Stimulated activated CD4-positive, alpha-beta T cell treated with anti-CD3 and anti-CD28 coated beads, TNF-alpha, amount 100 ng/mL, for 4 hours (primary cell): ENCODE data around the gene HEATR9.
A peak's percentile ranks its signal among the peaks of the same experiment; 100 is the strongest.

Experiments used
- DNase-seq, 3 experiments: peaks; one replicate each; pipeline ENCODE4 v3.0.0-alpha.2; 2020; ENCODE audit warnings: low read depth in 3 of 3

HEATR9 gene

DNA sequence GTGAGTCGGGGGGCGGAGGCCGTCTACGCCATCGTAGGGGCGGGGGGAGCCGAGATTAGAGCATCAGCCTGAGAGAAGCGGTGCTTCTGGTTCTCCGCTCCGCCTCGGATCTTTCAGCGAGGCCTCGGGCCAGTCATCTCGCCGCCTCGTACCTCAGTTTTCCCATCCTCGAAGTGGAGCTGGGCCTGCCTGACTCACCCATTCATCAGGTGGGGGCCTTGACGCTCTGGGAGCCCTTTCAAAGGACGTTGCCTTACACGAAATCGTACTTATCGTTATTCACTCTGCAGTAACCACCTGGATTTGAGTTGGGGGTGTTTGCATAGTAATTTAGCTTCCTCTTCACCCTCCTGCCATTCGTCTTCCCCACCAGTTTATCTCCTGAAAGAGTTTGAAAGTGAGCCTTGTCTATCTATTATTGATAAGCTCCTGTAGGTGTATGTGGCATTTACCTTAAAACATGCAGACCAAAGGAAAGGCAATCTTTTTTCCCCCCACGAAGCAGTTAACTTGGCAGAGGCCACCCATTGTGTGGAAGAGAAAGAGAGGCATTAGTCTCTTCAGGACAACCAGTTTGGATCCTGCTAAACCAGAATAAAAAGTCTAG lies 58.7 kb downstream of the HEATR9 start:
- no peak for DNase-seq

DNA sequence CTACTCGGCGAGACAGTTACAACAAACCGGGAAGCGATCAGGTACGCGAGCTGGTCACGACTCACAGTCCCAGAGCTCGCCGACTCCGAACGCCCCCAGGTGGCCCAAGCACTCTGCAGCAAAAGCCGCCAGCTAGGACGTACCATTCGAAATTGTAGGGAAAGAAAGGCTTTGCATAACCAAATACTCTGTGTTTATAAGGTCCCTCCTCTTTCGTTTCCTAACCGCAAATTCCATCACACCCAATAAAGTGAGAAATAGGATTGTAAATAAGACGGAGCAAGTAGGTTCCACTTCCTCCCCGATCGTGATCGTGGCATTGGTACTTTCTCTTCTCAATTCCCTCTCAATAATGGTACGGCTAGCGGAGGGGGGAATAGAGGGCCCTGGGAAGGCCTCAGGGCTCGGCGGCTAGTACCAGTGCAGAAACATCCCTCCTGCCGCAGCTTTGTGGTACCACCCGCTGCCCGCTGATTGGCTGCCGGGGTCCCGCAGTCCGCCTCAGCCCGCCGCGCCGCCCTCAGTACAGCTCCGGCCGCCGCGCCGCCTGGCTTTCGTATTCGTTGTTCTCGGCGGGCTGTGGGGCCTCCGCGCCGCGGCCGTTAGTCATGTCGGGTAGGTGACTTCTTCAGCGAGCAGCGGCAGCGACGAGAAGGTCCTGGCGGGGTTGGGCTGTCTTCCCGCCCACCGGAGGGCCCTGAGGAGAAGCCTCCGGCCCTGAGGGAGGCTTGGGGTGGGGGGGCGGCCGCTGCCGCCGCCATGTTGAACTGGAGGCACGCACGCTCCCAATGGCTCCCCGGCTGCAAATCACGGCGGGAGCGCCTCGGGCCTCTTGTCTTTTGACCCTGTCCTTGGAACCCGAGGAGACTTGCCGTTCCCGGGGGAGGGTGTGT lies 59.5 kb downstream of the HEATR9 start, which contains the start of gene TAF15:
Gene TAF15, plus strand, starts transcription at position 523 of the 893 bp plus-strand sequence. Its CDS starts 86 bp downstream, at position 609.
- peak; percentile 85 to 91 (median 89) for DNase-seq

DNA sequence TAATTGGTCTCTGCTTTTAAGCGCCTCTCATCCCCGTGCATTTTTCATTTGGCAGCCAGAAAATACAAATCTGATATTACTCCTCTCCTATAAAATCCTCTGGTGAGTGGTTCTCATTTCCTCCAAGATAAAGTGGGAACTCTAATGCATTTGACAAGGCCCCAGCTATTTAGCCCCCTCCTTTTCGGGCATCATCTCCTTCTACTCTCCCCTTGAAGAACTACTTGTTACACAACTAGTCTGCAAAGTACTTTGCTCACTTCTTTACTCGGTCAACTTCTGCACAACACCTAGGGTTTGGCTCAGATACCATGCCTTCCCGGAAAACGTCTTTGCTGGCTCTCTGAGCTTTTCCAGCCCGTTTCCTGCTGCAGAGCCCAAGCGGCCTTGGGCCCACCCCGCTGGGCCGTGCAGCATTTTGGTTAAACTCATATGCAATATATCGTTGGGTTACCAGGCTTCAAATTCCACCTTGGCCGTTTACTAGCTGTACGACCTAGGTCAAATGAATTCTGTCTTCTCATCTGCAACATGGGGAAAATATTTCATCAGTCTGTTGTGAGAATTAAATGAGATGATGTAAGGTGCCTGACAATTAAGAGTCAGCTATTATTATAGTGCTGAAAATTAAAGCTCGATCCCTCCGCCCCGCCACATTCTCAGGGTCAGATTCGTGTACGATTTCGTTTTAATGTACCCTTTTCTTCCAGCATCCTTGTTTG lies 60.3 kb downstream of the HEATR9 start:
- DNase-seq = no peak

DNA sequence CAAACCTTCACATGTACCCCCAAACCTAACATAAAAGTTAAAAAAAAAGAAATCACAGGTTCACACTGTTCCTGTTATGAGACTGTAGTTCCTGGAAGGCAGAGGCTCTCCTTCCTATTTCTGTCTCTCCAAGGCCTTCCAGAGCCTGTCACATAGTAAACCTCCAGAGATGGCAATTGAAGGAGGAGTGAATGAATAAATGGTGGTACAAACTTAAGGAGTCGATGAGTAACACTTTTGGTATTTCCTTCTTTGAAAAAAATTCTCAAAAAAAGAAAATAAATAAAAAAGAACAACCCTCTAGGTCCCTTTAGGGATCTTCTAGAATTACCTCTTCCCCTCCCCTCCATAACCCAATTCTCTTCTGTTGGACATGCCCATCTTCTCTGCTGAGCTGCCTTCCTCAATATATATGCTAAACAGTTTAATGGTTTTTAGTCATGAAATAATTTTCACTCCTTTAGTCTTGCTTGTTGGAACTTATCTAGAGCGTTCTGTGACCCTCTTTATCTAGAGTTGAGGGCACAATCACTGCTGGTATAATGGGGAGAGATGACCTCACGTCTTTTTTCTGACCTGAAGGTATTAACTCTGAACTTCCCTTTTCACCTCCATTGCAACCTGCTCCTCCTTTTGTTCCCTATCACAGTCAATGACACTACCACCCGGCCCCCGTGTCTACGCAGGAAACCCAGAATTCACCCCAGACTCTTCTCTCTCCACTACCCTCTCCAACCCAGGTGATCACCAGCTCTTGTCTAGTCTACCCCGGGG lies 61.1 kb downstream of the HEATR9 start:
- DNase-seq = no peak
